GM19468 (cell line): ENCODE measurements around the gene ARL14EP.
A peak's percentile ranks its signal among the peaks of the same experiment; 100 is the strongest.

Source experiments
- ATAC-seq: cut with Tn5 transposase; IDR thresholded peaks from one replicate; pipeline ENCODE4 v1.9.1; 2021; ENCODE audit warnings: mild to moderate bottlenecking, moderate library complexity, moderate number of reproducible peaks; ENCODE audit not compliant: unreplicated experiment; ENCODE audit errors: extremely low read depth

ARL14EP gene

GRCh38 chr11:30326114-30326778, 3.3 kb downstream of the ARL14EP start:
- ATAC-seq, result no peak

GRCh38 chr11:30326906-30327305, 4.0 kb downstream of the ARL14EP start:
- no peak for ATAC-seq

DNA sequence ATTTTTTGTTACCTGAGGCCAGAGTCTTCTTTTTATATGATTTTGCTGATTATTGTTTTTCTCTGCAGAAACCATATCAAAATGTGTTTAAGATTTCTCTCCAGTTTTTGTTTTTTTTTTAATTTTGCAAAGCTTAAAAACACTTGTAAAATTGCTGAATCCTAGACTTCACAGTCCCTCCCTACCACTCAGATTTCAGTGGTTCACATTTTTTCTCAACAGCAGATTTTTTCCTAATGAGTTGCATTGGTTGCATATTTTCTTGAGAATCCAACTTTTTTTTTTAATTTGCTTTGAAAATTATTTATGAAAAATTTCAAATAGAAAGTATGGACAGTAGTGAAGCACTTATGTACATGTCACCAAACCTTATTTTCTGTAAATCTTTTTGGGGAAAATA, 5.8 kb downstream of the ARL14EP start:
- ATAC-seq, result no peak

DNA sequence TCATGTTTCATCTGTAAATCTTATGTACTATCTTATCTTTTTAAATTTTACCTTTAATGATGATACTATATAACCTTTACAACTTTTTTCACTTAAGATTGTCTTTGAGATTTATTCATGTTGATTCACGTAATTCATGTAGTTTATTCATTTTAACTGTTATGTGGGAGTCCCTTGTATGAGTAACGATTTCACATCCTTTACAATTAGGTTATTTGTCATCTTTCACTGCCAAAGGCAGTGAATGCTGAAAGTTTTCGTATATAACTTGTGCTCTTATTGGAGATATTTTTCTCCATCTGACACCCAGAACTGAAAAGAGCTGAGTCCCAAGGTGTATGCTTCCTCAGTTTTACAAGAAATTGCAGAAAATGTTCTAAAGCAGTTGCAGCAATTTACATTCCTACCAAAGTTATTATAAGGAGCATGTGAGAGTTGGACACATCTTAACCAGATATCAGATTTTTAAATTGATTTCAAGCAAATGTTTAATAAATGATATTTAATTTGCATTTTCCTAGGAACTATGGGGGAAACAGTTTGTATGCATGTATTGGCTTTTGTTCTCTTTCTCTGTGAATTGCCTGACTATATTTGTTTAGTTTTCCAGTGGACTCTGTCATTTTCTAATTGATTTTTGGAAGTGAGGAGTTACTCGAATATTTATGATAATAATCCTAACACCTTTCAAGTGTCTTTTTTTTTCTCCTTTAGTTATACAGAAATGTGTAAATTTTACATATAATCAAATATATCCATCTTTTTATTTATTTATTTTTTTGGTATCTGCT, 6.4 kb downstream of the ARL14EP start:
- no peak for ATAC-seq

DNA sequence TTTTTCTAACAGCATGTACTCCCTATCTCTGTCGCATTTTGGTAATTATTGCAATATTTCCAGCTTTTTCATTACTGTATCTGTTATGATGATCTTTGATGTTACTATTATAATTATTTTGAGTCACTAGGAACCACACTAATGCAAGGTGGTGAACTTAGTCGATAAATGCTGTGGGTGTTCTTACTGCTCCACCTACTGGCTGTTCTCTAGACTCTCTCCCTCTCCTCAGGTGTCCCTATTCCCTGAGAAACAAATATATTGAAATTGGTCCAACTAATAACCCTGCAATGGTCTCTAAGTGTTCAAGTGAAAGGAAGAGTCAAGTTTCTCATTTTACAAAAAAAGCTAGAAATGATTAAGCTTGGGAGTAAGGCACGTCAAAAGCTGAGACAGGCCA, 10.5 kb downstream of the ARL14EP start:
- ATAC-seq, result no peak

- peak; percentile 98 for ATAC-seq
Observed at GRCh38 chr11:30342736-30343166, 19.8 kb downstream of the ARL14EP start.

DNA sequence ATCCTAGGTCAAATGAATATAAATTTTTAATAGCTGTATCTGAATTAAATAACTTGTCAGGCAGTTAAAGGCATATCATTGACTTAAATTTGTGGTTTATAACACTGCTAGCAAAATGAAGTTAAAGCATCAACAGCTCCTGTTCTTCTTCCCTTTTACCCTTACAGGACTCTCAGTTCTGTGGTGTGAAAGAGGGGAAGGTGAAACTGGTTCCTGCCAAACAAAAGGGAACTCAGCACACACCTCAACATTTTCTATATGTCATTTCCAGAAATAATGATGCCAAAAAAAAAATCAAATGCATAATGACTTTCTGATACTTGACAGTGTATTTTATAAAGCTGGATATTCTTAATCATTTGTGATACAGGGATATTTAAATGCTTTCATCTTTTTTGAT, 21.2 kb downstream of the ARL14EP start:
- ATAC-seq, result no peak

DNA sequence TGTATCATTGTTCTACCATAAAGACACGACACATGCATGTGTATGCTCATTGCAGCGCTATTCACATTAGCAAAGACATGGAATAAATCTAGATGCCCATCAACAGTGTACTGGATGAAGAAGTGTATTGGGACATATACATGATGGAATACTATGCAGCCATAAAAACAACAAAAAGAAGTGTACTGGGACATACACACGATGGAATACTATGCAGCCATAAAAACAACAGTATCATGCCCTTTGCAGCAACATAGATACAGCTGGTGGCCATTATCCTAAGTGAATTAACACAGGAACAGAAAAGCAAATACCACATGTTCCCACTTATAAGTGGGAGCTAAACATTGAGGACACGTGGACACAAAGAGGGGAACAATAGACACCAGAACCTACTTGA, 22.7 kb downstream of the ARL14EP start:
- no peak for ATAC-seq

DNA sequence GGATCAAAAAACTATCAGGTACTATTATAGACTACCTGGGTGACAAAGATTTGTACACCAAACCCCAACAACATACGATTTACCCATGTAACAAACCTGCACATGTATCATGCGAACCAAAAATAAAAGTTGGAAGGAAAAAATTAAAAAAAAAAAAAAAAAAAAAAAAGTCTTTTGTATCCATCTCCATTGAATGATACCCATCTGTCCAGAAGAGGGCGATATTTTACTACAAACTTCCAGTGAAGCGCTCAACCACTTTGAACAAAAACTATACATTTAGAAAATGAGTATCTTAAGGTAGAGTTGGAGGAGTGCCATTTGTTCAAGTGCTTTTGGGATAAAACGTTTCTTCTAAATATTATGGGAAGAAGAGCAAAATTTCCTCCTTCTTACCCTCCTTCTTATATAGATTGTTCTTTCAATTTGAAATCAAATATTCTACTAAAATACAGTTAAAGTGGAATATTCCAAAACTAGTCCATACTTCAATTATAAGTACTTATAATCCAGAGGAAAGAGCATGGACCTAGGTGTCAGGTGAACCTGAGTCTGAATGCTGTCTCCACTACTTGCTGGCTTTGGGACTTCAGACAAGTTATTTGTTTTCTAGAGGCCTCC, 23.3 kb downstream of the ARL14EP start:
- ATAC-seq, result no peak

GRCh38 chr11:30348035-30348434, 25.1 kb downstream of the ARL14EP start:
- ATAC-seq, result no peak

- ATAC-seq, result no peak
Observed at GRCh38 chr11:30349885-30350284, 27.0 kb downstream of the ARL14EP start.

DNA sequence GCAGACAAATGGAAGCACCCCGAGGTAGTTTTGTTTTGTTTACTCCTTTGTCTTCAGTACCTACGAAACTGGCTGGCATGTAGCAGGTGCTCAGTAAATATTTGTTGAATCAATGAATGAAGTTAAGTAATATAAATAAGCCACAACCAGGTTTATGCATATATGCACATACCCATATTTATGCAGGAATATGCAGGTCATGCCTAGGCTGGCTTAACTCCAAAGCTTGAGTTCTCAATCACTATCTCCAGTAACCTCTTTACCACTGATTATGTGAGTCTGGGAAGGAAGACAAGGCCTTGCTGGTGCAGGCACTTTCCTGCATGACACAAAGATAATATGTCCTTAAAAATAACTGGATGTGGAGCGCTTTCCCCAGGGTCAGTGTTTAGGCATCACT, 27.5 kb downstream of the ARL14EP start:
- no peak for ATAC-seq

DNA sequence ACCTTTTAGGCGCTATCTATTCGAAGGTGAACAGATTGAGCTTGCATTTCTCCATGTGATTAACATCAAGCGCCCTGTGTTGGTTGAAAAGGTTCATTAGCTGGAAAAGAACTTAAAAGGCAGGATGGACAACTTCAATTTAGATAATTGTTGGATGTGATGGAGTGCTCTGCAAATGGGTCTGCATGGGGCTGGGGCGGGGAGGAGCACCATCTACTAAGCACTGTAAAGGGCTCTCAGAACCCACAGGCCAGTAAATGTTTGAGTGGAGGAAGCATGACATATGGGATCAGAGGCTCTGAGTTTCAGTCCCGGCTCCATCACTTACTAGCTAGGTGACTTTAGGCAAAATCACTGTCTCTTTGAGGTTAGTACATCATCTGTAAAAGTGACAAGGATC, 28.2 kb downstream of the ARL14EP start:
- ATAC-seq, result no peak

GRCh38 chr11:30356391-30356790, 33.5 kb downstream of the ARL14EP start:
- no peak for ATAC-seq

DNA sequence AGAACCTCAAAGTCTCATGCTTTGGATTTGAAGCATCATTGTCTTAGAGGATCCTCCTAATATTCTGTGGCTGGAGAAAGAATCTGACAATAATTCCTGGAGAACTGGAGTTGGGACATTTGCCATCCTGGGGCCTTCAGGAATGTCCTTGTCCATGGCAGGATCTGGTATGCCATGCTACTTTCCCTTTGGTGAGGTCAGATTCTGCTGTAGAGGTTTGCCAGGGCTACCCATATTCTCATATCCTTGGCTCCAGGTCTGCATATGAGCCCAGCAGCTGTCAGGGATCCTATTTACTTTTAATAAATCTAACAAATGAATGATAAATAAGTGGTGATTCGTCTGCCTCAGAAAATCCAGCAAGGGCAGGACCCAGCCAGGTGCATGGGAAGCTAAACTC, 35.0 kb downstream of the ARL14EP start:
- no peak for ATAC-seq

DNA sequence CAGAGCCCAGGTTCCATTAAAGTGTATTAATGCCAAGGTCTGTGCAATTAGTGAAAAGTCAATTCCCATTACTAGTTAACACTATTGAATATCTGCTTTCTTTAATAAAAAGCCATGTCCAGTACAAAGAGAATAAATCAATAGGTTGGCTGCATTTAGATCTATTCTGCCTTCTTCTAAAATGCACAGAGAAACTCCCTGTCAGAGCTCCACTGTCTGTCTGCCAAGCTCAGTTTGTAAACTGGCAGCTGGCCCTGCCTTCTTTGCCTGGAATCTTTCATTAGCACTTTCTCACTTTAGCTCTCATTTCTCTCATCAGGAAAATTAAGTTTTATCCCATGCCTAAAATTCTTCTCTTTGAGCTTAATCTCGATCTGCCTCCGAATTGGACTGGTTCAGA, 35.6 kb downstream of the ARL14EP start:
- ATAC-seq, result no peak

DNA sequence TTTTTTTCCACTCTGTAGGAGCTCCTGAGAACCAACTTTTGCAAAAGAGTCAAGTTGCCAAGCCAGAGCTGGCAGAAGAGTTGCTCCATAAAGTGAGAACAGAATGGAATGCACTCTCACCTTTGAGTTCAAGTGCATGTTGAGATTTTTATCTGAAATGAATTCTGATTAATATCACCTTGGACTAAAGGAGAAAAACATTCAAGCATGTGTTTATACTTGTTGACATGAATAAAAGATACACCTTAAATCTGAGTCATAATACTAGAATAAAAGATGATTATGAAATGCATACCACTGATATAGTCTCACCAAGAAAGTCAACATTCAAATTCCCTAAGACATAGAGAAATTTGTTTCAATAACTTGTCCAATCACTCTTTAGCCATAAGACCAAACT, 37.8 kb downstream of the ARL14EP start:
- no peak for ATAC-seq

DNA sequence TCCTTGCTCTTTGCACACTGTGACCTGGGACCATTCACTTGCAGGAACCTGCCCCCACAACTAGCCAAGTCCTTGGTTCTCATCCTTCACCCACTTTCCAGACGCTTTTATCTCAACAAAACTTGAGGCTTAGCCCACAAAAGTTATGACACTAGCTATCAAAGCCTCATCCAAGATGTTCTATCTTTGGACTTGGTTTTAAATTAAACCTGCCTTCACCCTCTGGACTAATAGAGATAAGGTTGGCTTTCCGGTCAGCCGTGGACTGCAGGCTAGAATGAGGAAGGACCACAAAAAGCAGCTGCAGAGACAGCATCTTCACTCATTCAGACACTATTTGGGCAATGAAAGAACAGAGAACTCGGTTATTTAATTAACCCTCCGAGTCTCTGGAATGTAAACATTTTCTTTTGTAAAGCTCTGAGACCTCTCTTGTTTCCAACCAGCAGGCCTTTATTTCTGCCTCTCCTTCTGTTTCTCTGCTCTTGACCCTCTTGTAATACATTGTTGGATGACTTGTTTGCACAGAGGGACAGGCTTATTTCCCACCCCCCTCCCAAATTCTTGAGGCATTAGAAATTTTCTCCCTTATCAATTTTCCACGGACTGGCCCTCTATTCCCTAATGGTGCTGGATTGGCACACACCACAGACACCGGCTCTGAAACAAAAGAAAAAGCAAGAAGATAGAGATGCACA, 41.4 kb downstream of the ARL14EP start:
- no peak for ATAC-seq

DNA sequence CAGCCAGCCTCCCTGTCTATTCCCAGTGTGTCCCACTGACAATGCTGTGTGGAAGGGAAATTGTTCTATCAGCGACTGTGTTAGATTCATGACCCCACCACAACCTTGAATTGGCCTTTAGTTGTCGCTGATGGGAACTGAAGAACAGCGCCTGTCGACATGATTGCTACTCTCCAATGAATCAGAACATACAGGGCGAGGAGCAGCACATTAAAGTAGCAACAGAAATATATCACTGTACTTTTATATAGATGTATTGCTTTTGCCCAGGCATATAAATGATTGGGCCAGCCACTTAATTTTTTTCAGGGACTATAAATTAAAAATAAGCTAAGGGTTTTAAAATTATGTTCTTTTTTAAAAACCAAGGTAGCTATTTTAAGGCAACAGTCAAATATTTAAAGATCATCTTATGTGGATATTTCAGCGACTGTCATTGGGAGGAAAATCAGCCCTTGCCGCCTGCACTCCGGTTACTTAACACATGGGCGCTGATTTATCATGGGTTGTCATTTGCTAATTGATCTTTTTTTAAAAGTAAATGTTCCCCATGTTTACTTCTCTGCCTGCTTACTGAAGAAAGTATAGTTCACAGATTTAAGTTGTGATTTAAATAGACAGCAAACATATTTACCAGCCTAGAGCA, 42.1 kb downstream of the ARL14EP start:
- no peak for ATAC-seq

- no peak for ATAC-seq
Observed at GRCh38 chr11:30365793-30366517, 43.1 kb downstream of the ARL14EP start.
